MCF 10A (cell line): ENCODE results near the gene RARG. TPM values are rescaled to one million over a fixed set of nuclear protein-coding genes. Genes with fewer than 3 reads are reported as not detected.

Experiments
- BruUV-seq: library from RNA; stranded (reverse); fragments of 400-500 nt; replicated peaks from 2 replicates; lab custom pipeline; 2021; lab: Mats Ljungman, UMichigan
- CTCF ChIA-PET: fragments of 300-600 bp; sonication (Branson Sonifier 250); formaldehyde crosslinking; extraction: SDS; loops from one replicate; lab custom pipeline; 2021; ENCODE audit warnings: antibody characterized with exemption, inconsistent platforms; lab: Yijun Ruan, JAX
- POLR2A ChIA-PET: fragments of 300-600, 350-650 bp; sonication (Branson Sonifier 250); formaldehyde crosslinking; extraction: SDS; loops from one replicate; lab custom pipeline; 2020; ENCODE audit warnings: antibody characterized with exemption, inconsistent platforms; lab: Yijun Ruan, JAX
- DNase-seq: peaks from one replicate; pipeline ENCODE4 v3.0.0-alpha.2; 2018; ENCODE audit not compliant: unreplicated experiment
- H3K27ac Mint-ChIP-seq: one replicate; pipeline ENCODE4 v1.8.0; 2022; ENCODE audit warnings: mild to moderate bottlenecking, low read depth, mixed read lengths; ENCODE audit not compliant: unreplicated experiment
- H3K27me3 Mint-ChIP-seq: one replicate; pipeline ENCODE4 v1.8.0; 2022; ENCODE audit warnings: mixed read lengths; ENCODE audit not compliant: insufficient read depth, unreplicated experiment
- H3K36me3 Mint-ChIP-seq: one replicate; pipeline ENCODE4 v1.8.0; 2022; ENCODE audit warnings: mild to moderate bottlenecking, moderate library complexity, mixed read lengths; ENCODE audit not compliant: insufficient read depth, unreplicated experiment
- H3K4me1 Mint-ChIP-seq: one replicate; pipeline ENCODE4 v1.8.0; 2022; ENCODE audit warnings: mixed read lengths; ENCODE audit not compliant: insufficient read depth, unreplicated experiment
- H3K4me3 Mint-ChIP-seq: one replicate; pipeline ENCODE4 v1.8.0; 2022; ENCODE audit warnings: mild to moderate bottlenecking, moderate library complexity, mixed read lengths; ENCODE audit not compliant: unreplicated experiment
- H3K9me3 Mint-ChIP-seq: one replicate; pipeline ENCODE4 v1.8.0; 2022; ENCODE audit warnings: mixed read lengths; ENCODE audit not compliant: unreplicated experiment
- intact Hi-C: fragments of 100-400 bp; cut with micrococcal nuclease; formaldehyde crosslinking; loops from 2 replicates; pipeline ENCODE4 v1.14.1; 2022
- total RNA-seq: library from RNA; stranded (reverse); gene quantifications from 2 replicates; pipeline ENCODE4 v1.2.3, GENCODE V29; 2022
- TF ChIP-seq, protein P1 (sequence below): fragments of 200-600 bp; IDR thresholded peaks from one replicate; pipeline ENCODE4 v1.8.0; 2022; ENCODE audit warnings: antibody characterized with exemption, mild to moderate bottlenecking; ENCODE audit not compliant: unreplicated experiment

RARG gene
- total RNA-seq, 1 experiment from 2014 or later = 43.7 TPM

DNA sequence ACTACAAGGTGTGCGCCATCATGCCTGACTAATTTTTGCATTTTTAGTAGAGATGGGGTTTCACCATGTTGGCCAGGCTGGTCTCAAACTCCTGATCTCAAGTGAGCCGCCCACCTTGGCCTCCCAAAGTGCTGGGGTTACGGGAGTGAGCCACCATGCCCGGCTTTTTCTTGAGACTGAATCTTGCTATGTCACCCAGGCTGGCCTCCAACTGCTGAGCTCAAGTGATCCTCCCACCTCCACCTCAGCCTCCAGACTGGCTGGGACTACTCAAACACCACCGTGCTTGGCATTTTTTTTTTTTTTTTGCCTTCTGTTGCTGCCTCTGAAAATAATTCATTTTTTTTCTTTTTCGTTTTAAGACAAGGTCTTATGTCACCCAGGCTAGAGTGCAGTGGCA is 27.9 kb upstream of the RARG start:
- no peak for DNase-seq
- ChIA-PET POLR2A (no interaction called here), CTCF (interaction anchor here (0.7 to 1.7 kb wide), 3 partner anchors 29 to 62 kb away, joined by 3 to 5 read pairs (median 3); partner anchors contain the start of gene AAAS)
- intact Hi-C loops = no loop called here
- BruUV-seq = no TSS peak
- Mint-ChIP-seq H3K9me3 (no peaks in the 10 kb centered on the region), H3K36me3 (no peaks in the 10 kb centered on the region), H3K27me3 (no peaks in the 10 kb centered on the region), H3K4me1 (no peaks in the 10 kb centered on the region), H3K4me3 (no peak overlapping the region), H3K27ac (no peak overlapping the region)
- TF ChIP-seq, protein P1, sequence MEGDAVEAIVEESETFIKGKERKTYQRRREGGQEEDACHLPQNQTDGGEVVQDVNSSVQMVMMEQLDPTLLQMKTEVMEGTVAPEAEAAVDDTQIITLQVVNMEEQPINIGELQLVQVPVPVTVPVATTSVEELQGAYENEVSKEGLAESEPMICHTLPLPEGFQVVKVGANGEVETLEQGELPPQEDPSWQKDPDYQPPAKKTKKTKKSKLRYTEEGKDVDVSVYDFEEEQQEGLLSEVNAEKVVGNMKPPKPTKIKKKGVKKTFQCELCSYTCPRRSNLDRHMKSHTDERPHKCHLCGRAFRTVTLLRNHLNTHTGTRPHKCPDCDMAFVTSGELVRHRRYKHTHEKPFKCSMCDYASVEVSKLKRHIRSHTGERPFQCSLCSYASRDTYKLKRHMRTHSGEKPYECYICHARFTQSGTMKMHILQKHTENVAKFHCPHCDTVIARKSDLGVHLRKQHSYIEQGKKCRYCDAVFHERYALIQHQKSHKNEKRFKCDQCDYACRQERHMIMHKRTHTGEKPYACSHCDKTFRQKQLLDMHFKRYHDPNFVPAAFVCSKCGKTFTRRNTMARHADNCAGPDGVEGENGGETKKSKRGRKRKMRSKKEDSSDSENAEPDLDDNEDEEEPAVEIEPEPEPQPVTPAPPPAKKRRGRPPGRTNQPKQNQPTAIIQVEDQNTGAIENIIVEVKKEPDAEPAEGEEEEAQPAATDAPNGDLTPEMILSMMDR = no peak

DNA sequence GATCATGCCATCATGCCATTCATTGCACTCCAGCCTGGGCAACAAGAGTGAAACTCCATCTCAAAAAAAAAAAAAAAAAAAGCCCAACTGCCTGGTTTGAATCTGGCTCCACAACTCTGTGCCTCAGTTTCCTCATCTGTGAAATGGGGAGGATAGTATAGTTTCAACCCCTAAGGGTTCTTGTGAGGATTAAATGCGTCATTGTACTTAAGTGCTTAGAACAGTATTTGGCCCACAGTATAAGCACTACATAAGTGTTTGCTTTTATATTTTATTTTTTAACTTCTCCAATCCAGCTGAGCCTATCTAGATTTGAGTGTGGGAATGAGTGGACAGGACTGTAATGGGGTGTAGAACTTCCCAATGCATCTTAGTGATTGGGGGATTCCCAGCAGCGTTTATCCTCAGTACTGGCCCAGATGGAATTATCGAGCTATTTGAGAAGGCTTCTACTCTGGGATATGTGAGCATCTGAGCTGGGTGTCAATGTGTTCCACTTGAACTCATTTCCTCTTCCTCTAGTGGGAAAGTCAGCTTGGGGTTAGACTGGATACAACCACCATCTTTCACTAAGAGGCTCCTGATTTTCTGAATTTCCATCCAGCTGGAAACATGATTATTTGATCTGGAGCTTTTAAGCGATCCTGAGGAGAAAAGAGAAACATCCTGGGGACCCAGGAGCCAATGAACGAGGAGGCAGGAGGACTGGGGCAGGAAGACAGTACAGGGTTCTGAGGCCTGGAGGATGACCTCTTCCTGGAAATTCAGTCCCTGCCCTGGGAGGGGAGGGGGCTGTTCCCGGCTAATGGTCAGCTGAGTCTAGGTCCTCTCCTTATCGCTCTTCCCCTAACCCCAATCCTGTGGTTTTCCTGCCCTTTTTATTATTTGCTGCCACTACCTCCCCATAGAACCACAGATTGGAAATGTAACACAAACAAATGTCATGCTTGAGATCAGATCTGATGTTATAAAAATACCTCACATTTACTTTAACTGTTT is 26.8 kb upstream of the RARG start:
- intact Hi-C loops = no loop called here
- no peaks in the 10 kb centered on the region for H3K27me3 Mint-ChIP-seq
- peaks cover 2% of the 10 kb centered on the region for H3K36me3 Mint-ChIP-seq
- no peak overlapping the region for H3K27ac Mint-ChIP-seq
- CTCF ChIA-PET = interaction anchor here (0.5 to 1.1 kb wide), 5 partner anchors 17 to 65 kb away, joined by 3 to 4 read pairs (median 3); a partner anchor contains a TSS
- H3K9me3 Mint-ChIP-seq = no peaks in the 10 kb centered on the region
- BruUV-seq = no TSS peak
- H3K4me3 Mint-ChIP-seq = no peak overlapping the region
- TF ChIP-seq, protein P1 = no peak
- POLR2A ChIA-PET = interaction anchor here (0.7 kb wide), 1 partner anchor 98 kb away, joined by 3 read pairs; no protein-coding TSS in a partner anchor
- DNase-seq = no peak
- peaks cover 1% of the 10 kb centered on the region for H3K4me1 Mint-ChIP-seq

DNA sequence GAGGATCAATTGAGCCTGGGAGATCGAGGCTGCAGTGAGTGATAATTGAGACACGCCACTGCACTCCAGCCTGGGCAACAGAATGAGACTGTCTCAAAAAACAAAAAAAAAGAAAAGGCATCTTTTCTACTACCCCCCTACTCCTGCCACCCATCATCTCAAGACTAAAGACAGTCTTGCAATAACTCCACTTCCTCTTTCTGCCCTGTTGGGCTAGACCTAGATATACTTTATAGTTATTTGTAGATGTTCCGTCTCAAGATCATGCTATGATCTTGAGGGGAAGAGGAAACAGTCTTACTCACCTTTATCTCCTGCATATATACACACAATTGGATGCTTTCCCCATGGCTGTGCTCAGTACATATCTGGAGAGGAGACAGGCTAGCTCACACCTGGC is 24.0 kb upstream of the RARG start:
- no peak overlapping the region for H3K27ac Mint-ChIP-seq
- ChIA-PET CTCF (interaction anchor here (0.6 to 2.7 kb wide), 5 partner anchors 10 to 157 kb away, joined by 3 to 15 read pairs (median 5); no protein-coding TSS in a partner anchor), POLR2A (interaction anchor here (0.6 to 1.0 kb wide), 2 partner anchors 11 to 66 kb away, joined by 3 read pairs; partner anchors contain the start of genes AAAS and ESPL1)
- H3K4me3 Mint-ChIP-seq = no peak overlapping the region
- TF ChIP-seq, protein P1 = no peak
- peaks cover 6% of the 10 kb centered on the region for H3K36me3 Mint-ChIP-seq
- no TSS peak for BruUV-seq
- peaks cover 17% of the 10 kb centered on the region for H3K4me1 Mint-ChIP-seq
- no peaks in the 10 kb centered on the region for H3K27me3 Mint-ChIP-seq
- no peaks in the 10 kb centered on the region for H3K9me3 Mint-ChIP-seq
- intact Hi-C loops = no loop called here
- DNase-seq = no peak
